ENCODE data around the gene CADPS2. TPM values are rescaled to one million over a fixed set of nuclear protein-coding genes. Genes with fewer than 3 reads are reported as not detected.
A peak's percentile ranks its signal among the peaks of the same experiment; 100 is the strongest.

The CADPS2 gene
- total RNA-seq, 6 donors from 2014 or later: 33.3 to 74.7 (median 45.7) TPM

GRCh38 chr7:122307228-122307621 is 579.0 kb downstream of the CADPS2 start:
- Histone ChIP-seq H3K4me3 (no peak overlapping the region), H3K27ac (no peak overlapping the region), H3K27me3 (peaks cover 0 to 76% (median 29%) of the 10 kb centered on the region in 4 donors), H3K9me3 (no peaks in the 10 kb centered on the region), H3K4me1 (peaks cover 33 to 56% (median 39%) of the 10 kb centered on the region in 4 donors), H3K36me3 (no peaks in the 10 kb centered on the region)
- DNase-seq (no peak), ATAC-seq (ENCODE audit: low FRiP score in 2 of 2) (no peak)
- WGBS, 2 donors: 21 to 24% methylated on average over 13 of the region's 13 CpGs
- no peak for TF ChIP-seq EP300 (IDR thresholded peaks at IDR 0.05)
- TF ChIP-seq CTCF (IDR thresholded peaks at IDR 0.05): no peak
- no peak for TF ChIP-seq POLR2A (IDR thresholded peaks at IDR 0.05)
- TF ChIP-seq POLR2AphosphoS5 (IDR thresholded peaks at IDR 0.05): no peak

- no peak for DNase-seq
- H3K4me1 ChIP-seq: peaks cover 33 to 57% (median 38%) of the 10 kb centered on the region in 4 donors
- 12 to 14% methylated on average over 30 to 37 of the region's 37 CpGs for WGBS, 2 donors
- TF ChIP-seq POLR2AphosphoS5 (IDR thresholded peaks at IDR 0.05): no peak
- no peak for TF ChIP-seq CTCF (IDR thresholded peaks at IDR 0.05)
- TF ChIP-seq POLR2A (IDR thresholded peaks at IDR 0.05): no peak
- no peak for TF ChIP-seq EP300 (IDR thresholded peaks at IDR 0.05)
- no peaks in the 10 kb centered on the region for H3K36me3 ChIP-seq
- peaks cover 5 to 77% (median 30%) of the 10 kb centered on the region in 4 donors for H3K27me3 ChIP-seq
- H3K9me3 ChIP-seq: no peaks in the 10 kb centered on the region
- H3K27ac ChIP-seq: no peak overlapping the region
- no peak for ATAC-seq (ENCODE audit: low FRiP score in 2 of 2)
- H3K4me3 ChIP-seq: no peak overlapping the region
Measured at GRCh38 chr7:122306320-122307227, 579.7 kb downstream of the CADPS2 start.

GRCh38 chr7:122305475-122306319 is 580.6 kb downstream of the CADPS2 start:
- no peak overlapping the region for H3K27ac ChIP-seq
- H3K9me3 ChIP-seq: no peaks in the 10 kb centered on the region
- peaks cover 33 to 56% (median 37%) of the 10 kb centered on the region in 4 donors for H3K4me1 ChIP-seq
- peak; percentile 13 to 40 for ATAC-seq (ENCODE audit: low FRiP score in 2 of 2)
- peak in 1 of 2 donors; percentile 79 for DNase-seq
- WGBS, 2 donors: 3 to 11% methylated on average over 22 to 34 of the region's 65 CpGs
- H3K27me3 ChIP-seq: peaks cover 5 to 80% (median 32%) of the 10 kb centered on the region in 4 donors
- H3K4me3 ChIP-seq: peak overlapping the region in 3 of 4 donors; percentile 2 to 26 (median 24)
- H3K36me3 ChIP-seq: no peaks in the 10 kb centered on the region
- TF ChIP-seq CTCF (IDR thresholded peaks at IDR 0.05) (no peak), POLR2A (IDR thresholded peaks at IDR 0.05) (no peak), POLR2AphosphoS5 (IDR thresholded peaks at IDR 0.05) (no peak), EP300 (IDR thresholded peaks at IDR 0.05) (no peak)

GRCh38 chr7:122304996-122305421 is 581.3 kb downstream of the CADPS2 start:
- peaks cover 0 to 2% (median 0%) of the 10 kb centered on the region in 4 donors for H3K9me3 ChIP-seq
- no peak for TF ChIP-seq POLR2A (IDR thresholded peaks at IDR 0.05)
- TF ChIP-seq EP300 (IDR thresholded peaks at IDR 0.05): no peak
- no peak for TF ChIP-seq CTCF (IDR thresholded peaks at IDR 0.05)
- TF ChIP-seq POLR2AphosphoS5 (IDR thresholded peaks at IDR 0.05): no peak
- peaks cover 33 to 55% (median 38%) of the 10 kb centered on the region in 4 donors for H3K4me1 ChIP-seq
- H3K27ac ChIP-seq: no peak overlapping the region
- H3K27me3 ChIP-seq: peaks cover 5 to 80% (median 36%) of the 10 kb centered on the region in 4 donors
- H3K4me3 ChIP-seq: peak overlapping the region in 3 of 4 donors; percentile 2 to 26 (median 24)
- peak in 1 of 2 donors; percentile 68 for DNase-seq
- no peaks in the 10 kb centered on the region for H3K36me3 ChIP-seq
- WGBS, 2 donors: 3 to 4% methylated on average over 22 to 24 of the region's 24 CpGs
- peak in 1 of 2 donors; percentile 47 for ATAC-seq (ENCODE audit: low FRiP score in 2 of 2)
